ENCODE measurements around the gene SH2D3A. TPM values are rescaled to one million over a fixed set of nuclear protein-coding genes. Genes with fewer than 3 reads are reported as not detected.
A peak's percentile ranks its signal among the peaks of the same experiment; 100 is the strongest.
"Not testable (repeated sequence)": the region's sequence is repeated elsewhere in the genome, so short reads cannot be mapped to it uniquely, and the experiment has no call there.

The SH2D3A gene
- total RNA-seq, 6 experiments from 2014 or later: not detected

- TF ChIP-seq, protein P1, sequence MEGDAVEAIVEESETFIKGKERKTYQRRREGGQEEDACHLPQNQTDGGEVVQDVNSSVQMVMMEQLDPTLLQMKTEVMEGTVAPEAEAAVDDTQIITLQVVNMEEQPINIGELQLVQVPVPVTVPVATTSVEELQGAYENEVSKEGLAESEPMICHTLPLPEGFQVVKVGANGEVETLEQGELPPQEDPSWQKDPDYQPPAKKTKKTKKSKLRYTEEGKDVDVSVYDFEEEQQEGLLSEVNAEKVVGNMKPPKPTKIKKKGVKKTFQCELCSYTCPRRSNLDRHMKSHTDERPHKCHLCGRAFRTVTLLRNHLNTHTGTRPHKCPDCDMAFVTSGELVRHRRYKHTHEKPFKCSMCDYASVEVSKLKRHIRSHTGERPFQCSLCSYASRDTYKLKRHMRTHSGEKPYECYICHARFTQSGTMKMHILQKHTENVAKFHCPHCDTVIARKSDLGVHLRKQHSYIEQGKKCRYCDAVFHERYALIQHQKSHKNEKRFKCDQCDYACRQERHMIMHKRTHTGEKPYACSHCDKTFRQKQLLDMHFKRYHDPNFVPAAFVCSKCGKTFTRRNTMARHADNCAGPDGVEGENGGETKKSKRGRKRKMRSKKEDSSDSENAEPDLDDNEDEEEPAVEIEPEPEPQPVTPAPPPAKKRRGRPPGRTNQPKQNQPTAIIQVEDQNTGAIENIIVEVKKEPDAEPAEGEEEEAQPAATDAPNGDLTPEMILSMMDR (IDR thresholded peaks at IDR 0.05): no peak
- no peaks in the 10 kb centered on the region for H3K36me3 Mint-ChIP-seq (ENCODE audit: low read depth)
- no peak overlapping the region for H3K4me3 Mint-ChIP-seq
- no peak for DNase-seq
- H3K9me3 Mint-ChIP-seq: no peaks in the 10 kb centered on the region; the same call in 1 of the 2 replicates
- H3K27me3 Mint-ChIP-seq (ENCODE audit: insufficient read depth): peaks cover 7% of the 10 kb centered on the region
- no peaks in the 10 kb centered on the region for H3K4me1 Mint-ChIP-seq (ENCODE audit: low read depth)
- no peak overlapping the region for H3K27ac Mint-ChIP-seq
Observed at GRCh38 chr19:6772866-6773322, 5.7 kb upstream of the SH2D3A start.

DNA sequence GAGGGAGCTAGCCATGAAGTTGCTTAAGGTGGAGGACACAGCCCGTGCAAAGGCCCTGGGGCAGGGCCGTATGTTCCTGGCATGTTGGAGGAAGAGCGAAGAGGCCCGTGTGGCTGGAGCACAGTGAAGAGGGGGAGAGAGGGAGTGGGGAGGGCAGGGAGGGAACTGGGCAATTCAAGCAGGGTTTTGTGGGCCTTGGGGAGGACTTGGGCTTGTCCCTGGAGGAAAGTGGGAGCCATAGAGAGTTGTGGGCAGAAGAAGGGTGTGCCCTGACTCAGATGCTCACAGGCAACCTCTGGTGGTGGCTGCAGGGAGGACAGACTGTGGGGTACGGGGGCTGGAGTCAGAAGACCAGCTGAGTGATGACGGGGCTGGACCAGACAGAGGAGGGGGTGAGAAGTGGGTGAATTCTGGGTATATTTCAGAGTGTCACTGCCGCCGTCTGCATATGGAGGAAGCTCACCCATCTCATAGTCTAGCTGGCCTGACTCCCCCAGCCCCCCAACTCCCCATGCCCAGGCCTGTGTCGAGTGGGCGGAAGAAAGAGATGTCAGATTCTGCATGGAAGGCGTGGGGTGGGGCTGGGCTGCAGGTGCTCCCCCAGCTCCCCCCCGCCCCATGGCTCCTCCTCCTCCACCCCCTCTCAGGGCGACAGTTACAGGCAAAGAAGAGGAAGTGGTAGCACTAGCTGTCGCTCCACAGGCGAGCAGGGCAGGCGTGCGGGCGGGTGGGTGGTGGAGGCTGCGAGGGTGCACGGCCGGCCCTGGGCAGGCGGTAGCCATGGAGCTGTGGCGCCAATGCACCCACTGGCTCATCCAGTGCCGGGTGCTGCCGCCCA is 5.0 kb upstream of the SH2D3A start, which contains the start of gene VAV1:
TSS of gene VAV1 (plus strand) at position 681 of the 838 bp plus-strand sequence. CDS start at position 781, 100 bp downstream.
- Mint-ChIP-seq H3K4me1 (ENCODE audit: low read depth) (no peaks in the 10 kb centered on the region), H3K4me3 (no peak within 1 kb of the TSS), H3K9me3 (no peaks in the 10 kb centered on the region; the same call in 1 of the 2 replicates), H3K27ac (no peak within 1 kb of the TSS), H3K36me3 (ENCODE audit: low read depth) (no peaks in the 10 kb centered on the region), H3K27me3 (ENCODE audit: insufficient read depth) (peaks cover 4% of the 10 kb centered on the region)
- DNase-seq: no peak
- TF ChIP-seq, protein P1 (IDR thresholded peaks at IDR 0.05): no peak

- not testable (repeated sequence) for DNase-seq; H3K27me3 Mint-ChIP-seq (ENCODE audit: insufficient read depth); H3K4me1 Mint-ChIP-seq (ENCODE audit: low read depth); H3K4me3 Mint-ChIP-seq; H3K36me3 Mint-ChIP-seq (ENCODE audit: low read depth); H3K9me3 Mint-ChIP-seq; H3K27ac Mint-ChIP-seq
Observed at GRCh38 chr19:6771648-6772027, 4.4 kb upstream of the SH2D3A start.

DNA sequence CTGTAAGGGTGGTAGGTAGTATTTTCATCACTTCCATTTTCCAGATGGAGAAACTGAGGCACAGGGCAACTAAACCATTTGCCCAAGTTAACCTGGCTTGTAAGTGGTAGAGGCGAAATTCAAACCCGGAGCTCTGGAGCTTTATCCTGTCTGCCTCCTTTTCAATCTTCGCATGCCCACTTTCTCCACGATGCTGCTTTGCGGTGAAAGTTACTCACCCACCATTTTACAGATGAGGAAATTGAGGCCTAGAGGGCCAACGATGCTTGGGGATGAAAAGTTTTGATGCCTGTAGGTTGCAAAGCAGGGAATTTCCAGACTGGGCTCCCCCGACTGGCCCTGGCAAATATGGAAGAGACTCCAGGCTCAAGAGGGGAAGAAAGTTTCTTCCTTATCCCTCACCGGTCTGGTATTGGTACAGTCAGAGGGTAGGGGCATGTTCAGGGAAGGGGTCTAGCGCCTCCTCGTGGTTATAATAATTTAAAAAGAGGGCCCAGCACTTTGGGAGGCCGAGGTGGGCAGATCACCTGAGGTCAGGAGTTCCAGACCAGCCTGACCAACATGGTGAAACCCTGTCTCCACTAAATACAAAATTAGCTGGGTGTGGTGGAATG is 1.9 kb upstream of the SH2D3A start:
- TF ChIP-seq, protein P1 (IDR thresholded peaks at IDR 0.05): peak; percentile 76
- H3K4me3 Mint-ChIP-seq: no peak overlapping the region
- peaks cover 5% of the 10 kb centered on the region for H3K27me3 Mint-ChIP-seq (ENCODE audit: insufficient read depth)
- no peaks in the 10 kb centered on the region for H3K36me3 Mint-ChIP-seq (ENCODE audit: low read depth)
- H3K27ac Mint-ChIP-seq: no peak overlapping the region
- H3K4me1 Mint-ChIP-seq (ENCODE audit: low read depth): peaks cover 12% of the 10 kb centered on the region
- DNase-seq: no peak
- no peaks in the 10 kb centered on the region for H3K9me3 Mint-ChIP-seq

DNA sequence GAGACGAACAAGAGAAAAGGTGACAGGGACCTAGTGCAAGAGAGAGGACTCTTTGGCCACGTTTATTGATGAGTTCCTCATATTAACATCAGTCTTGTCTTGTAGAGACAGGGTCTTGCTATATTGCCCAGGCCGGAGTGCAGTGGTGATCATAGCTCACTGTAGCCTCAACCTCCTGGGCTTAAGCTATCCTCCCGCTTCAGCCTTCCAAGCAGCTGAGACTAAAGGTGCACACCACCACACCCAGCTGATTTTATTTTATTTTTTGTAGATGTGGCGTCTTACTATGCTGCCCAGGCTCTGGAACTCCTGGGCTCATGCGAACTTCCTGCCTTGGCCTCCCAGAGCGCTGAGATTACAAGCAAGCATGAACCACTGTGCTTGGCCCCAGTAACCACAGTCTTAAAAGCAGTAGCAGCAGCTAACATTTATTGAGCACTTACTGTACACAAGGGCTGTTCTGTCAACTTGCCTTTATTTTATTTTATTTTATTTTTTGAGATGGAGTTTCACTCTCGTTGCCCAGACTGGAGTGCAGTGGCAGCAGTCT is 1.1 kb upstream of the SH2D3A start:
- Mint-ChIP-seq H3K4me3 (no peak overlapping the region), H3K9me3 (no peaks in the 10 kb centered on the region), H3K4me1 (ENCODE audit: low read depth) (peaks cover 12% of the 10 kb centered on the region), H3K27me3 (ENCODE audit: insufficient read depth) (peaks cover 5% of the 10 kb centered on the region), H3K36me3 (ENCODE audit: low read depth) (no peaks in the 10 kb centered on the region), H3K27ac (no peak overlapping the region)
- no peak for DNase-seq
- TF ChIP-seq, protein P1 (IDR thresholded peaks at IDR 0.05): no peak

DNA sequence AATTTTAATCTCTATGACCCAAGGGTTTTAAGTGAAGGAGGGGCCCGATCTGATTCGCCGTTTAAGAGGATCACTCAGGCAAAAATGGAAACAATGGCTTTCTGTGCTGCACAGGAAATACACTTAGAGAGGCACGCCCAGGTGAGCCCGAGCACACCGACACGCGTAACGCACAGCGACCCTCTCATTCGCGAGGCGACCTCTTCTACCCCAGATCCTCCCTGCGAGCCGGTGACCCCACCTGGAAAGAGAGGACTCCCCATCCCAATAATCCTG is 216 bp downstream of the SH2D3A start:
- H3K4me1 Mint-ChIP-seq (ENCODE audit: low read depth): peaks cover 12% of the 10 kb centered on the region
- no peak overlapping the region for H3K4me3 Mint-ChIP-seq
- H3K27me3 Mint-ChIP-seq (ENCODE audit: insufficient read depth): peaks cover 5% of the 10 kb centered on the region
- no peak for DNase-seq
- H3K36me3 Mint-ChIP-seq (ENCODE audit: low read depth): no peaks in the 10 kb centered on the region
- no peak overlapping the region for H3K27ac Mint-ChIP-seq
- no peaks in the 10 kb centered on the region for H3K9me3 Mint-ChIP-seq
- TF ChIP-seq, protein P1 (IDR thresholded peaks at IDR 0.05): no peak
